Measurements from ENCODE around the gene SSH2. TPM values are rescaled to one million over a fixed set of nuclear protein-coding genes. Genes with fewer than 3 reads are reported as not detected.
"Not testable (repeated sequence)": the region's sequence is repeated elsewhere in the genome, so short reads cannot be mapped to it uniquely, and the experiment has no call there.

SSH2 gene
- total RNA-seq, 2 donors from 2014 or later, result 28.1 to 28.2 TPM

DNA sequence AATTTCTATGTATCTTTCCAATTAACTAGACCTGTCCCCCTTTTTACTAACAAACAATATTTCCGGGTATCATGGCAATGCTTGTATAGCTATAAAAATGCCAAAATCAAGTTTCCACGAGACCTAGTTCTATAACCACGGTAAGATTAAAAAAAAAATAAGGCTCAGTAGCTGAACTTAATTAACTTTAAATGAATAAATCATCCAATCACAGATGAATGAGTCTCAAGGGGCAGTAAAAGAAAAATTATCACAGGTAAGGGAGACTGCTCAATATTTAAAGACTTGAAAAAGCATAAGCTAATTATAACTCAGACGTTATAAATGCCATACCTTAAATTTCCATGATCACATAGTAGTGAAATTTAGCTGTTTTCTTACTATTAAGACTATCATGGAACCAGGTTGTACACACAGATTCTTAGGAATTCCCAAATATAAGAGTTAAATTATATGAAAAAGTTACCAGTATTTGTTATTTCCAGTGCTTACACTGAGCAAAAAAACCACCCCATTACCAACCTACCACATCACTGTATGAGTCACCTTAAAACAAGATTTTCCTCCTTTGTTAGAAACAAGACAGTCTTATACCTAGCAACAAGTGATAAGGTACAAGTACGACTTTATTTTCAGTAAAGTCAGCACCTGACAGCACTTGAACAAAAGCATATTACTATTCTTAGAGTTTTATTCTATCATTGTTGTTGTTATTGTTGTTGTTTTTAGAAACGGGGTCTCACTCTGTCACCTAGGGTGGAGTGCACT, 20.6 kb downstream of the SSH2 start:
- DNase-seq, result no peak
- TF ChIP-seq, protein P1, sequence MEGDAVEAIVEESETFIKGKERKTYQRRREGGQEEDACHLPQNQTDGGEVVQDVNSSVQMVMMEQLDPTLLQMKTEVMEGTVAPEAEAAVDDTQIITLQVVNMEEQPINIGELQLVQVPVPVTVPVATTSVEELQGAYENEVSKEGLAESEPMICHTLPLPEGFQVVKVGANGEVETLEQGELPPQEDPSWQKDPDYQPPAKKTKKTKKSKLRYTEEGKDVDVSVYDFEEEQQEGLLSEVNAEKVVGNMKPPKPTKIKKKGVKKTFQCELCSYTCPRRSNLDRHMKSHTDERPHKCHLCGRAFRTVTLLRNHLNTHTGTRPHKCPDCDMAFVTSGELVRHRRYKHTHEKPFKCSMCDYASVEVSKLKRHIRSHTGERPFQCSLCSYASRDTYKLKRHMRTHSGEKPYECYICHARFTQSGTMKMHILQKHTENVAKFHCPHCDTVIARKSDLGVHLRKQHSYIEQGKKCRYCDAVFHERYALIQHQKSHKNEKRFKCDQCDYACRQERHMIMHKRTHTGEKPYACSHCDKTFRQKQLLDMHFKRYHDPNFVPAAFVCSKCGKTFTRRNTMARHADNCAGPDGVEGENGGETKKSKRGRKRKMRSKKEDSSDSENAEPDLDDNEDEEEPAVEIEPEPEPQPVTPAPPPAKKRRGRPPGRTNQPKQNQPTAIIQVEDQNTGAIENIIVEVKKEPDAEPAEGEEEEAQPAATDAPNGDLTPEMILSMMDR (IDR thresholded peaks at IDR 0.05), result no peak
- H3K9me3 ChIP-seq, result no peaks in the 10 kb centered on the region

DNA sequence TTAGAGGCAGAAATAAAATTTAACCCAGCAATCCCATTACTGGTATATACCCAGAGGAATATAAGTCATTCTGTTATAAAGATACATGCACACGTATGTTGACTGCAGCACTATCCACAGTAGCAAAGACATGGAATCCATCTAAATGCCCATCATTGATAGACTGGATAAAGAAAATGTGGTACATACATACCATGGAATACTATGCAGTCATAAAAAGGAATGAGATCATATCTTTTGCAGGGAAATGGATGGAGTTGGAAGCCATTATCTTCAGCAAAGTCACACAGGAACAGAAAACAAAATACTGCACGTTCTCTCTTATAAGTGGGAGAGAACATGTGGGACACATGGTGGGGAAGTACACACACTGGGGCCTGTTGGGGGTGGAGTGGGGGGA, 23.1 kb downstream of the SSH2 start:
- intact Hi-C loops (cut with DNase I), result no loop called here
- Histone ChIP-seq H3K9me3 (no peaks in the 10 kb centered on the region), H3K27ac (no peak overlapping the region), H3K27me3 (no peaks in the 10 kb centered on the region), H3K36me3 (no peaks in the 10 kb centered on the region), H3K9ac (ENCODE audit: low read depth in 2 of 2, low read length in 2 of 2) (no peak overlapping the region), H3K4me1 (no peaks in the 10 kb centered on the region), H3K4me3 (no peak overlapping the region)
- DNase-seq, result no peak
- TF ChIP-seq, protein P1 (IDR thresholded peaks at IDR 0.05), result no peak

More for the DNA sequence above, 20.6 kb downstream of the SSH2 start:
- Histone ChIP-seq H3K27me3 (no peaks in the 10 kb centered on the region), H3K4me3 (no peak overlapping the region), H3K27ac (no peak overlapping the region), H3K9ac (ENCODE audit: low read depth in 2 of 2, low read length in 2 of 2) (no peak overlapping the region), H3K4me1 (no peaks in the 10 kb centered on the region), H3K36me3 (no peaks in the 10 kb centered on the region)
- intact Hi-C loops (cut with DNase I), result no loop called here

DNA sequence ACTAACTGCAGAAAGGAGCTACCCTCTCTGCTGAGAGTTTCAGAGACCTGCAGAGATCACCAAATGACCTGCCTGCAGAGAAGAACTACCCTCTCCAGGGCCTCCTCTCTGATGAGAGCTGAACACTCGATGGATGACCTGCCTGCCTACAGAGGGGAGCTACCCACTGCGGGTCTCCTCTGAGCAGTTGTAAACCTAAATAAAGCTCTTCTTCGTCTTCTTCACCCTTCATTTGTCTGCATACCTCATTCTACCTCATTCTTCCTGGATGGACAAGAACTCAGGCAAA, 24.2 kb downstream of the SSH2 start:
- TF ChIP-seq, protein P1 (IDR thresholded peaks at IDR 0.05), result no peak
- intact Hi-C loops (cut with DNase I), result no loop called here
- H3K4me1 ChIP-seq, result no peaks in the 10 kb centered on the region
- H3K9ac ChIP-seq (ENCODE audit: low read depth in 2 of 2, low read length in 2 of 2), result no peak overlapping the region
- no peaks in the 10 kb centered on the region for H3K27me3 ChIP-seq
- H3K36me3 ChIP-seq, result no peaks in the 10 kb centered on the region
- no peaks in the 10 kb centered on the region for H3K9me3 ChIP-seq
- no peak overlapping the region for H3K4me3 ChIP-seq
- no peak for DNase-seq
- no peak overlapping the region for H3K27ac ChIP-seq

DNA sequence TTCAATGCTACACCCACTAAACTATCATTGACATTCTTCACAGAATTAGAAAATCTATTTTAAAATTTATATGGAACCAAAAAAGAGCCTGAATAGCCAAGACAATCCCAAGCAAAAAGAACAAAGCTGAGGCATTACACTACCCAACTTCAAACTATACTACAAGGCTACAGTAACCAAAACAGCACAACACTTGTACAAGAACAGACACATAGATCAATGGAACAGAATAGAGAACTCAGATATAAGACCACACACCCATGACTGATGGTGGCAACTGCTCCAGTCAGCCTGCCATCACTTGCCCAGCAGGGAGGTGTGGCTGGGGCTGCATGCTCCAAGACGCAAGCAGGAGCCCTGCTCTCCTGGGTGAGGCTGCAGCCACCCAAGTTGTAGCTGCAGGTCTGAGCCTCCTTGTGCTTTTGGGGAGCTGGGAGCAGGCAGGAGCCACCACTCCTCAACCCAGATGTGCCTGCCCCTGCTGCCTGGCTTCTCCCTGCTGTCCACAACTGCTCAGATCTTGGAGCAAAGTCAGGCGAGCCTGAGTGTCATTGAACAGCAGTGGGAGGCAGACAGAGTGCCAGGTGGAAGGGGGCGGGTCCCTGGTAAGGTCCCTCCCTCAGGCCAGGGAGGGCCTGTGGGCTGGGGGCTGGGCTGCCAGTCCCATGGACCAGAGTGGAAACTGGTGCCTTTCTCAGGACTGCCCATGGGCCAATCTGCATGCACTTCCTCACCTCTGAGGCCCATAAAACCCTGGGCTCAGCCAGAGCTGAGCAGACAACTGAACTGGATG, 24.7 kb downstream of the SSH2 start:
- Histone ChIP-seq H3K4me3 (no peak overlapping the region), H3K9ac (ENCODE audit: low read depth in 2 of 2, low read length in 2 of 2) (no peak overlapping the region), H3K27ac (no peak overlapping the region), H3K36me3 (no peaks in the 10 kb centered on the region), H3K4me1 (no peaks in the 10 kb centered on the region), H3K27me3 (no peaks in the 10 kb centered on the region), H3K9me3 (no peaks in the 10 kb centered on the region)
- no peak for DNase-seq
- intact Hi-C loops (cut with DNase I), result no loop called here
- TF ChIP-seq, protein P1 (IDR thresholded peaks at IDR 0.05), result no peak

DNA sequence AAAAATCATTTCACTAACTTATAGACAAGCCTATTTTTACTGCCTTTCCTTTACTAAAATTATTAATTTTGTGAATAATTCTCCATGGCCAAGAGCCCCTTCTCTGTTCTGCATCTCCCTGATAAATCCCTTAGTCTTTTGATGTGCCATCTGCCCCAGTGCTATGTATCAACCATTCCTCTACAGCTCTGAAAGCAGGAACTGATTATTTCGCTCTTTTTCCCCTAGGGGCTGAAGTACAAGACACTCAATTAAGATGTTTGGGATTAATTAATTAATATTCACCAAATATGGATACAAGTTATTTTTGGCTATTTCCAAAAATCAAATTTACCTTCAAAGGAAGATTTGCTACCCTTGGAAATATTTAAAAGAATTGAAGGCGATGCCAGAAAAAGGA, 26.6 kb downstream of the SSH2 start:
- Histone ChIP-seq H3K9ac (ENCODE audit: low read depth in 2 of 2, low read length in 2 of 2) (no peak overlapping the region), H3K27me3 (no peaks in the 10 kb centered on the region), H3K27ac (no peak overlapping the region), H3K36me3 (no peaks in the 10 kb centered on the region), H3K9me3 (no peaks in the 10 kb centered on the region), H3K4me1 (no peaks in the 10 kb centered on the region), H3K4me3 (no peak overlapping the region)
- DNase-seq, result no peak
- intact Hi-C loops (cut with DNase I), result no loop called here
- TF ChIP-seq, protein P1 (IDR thresholded peaks at IDR 0.05), result no peak

DNA sequence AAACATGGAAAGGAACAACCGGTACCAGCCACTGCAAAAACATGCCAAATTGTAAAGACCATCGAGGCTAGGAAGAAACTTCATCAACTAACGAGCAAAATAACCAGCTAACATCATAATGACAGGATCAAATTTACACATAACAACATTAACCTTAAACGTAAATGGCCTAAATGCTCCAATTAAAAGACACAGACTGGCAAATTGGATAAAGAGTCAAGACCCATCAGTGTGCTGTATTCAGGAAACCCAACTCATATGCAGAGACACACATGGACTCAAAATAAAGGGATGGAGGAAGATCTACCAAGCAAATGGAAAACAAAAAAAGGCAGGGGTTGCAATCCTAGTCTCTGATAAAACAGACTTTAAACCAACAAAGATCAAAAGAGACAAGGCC, 32.9 kb downstream of the SSH2 start:
- H3K9me3 ChIP-seq; DNase-seq; H3K36me3 ChIP-seq; intact Hi-C loops (cut with DNase I); H3K27ac ChIP-seq; H3K4me1 ChIP-seq; H3K27me3 ChIP-seq; H3K4me3 ChIP-seq; H3K9ac ChIP-seq (ENCODE audit: low read depth in 2 of 2, low read length in 2 of 2): not testable (repeated sequence)
